Gastrocnemius medialis (tissue), 4 donors: Measurements from ENCODE around the gene ZNF366. TPM values are rescaled to one million over a fixed set of nuclear protein-coding genes. Genes with fewer than 3 reads are reported as not detected.

Experiments used
- ATAC-seq, 2 donors: fragments of 150-250 bp; one replicate each; pipeline ENCODE4 v1.9.1; 2016
- DNase-seq, 2 donors: peaks; one replicate each; pipeline ENCODE4 v3.0.0-alpha.2; 2019
- H3K27ac ChIP-seq, 4 donors: fragments of 200-600 bp; sonication (generic); 1 replicate in 1 of 4; 2 replicates in 3 of 4; pipeline ENCODE4 v1.5.1; 2016 to 2018; ENCODE audit warnings: mild to moderate bottlenecking in 2 of 4, moderate library complexity in 1 of 4
- H3K27me3 ChIP-seq, 3 donors: fragments of 200-600 bp; sonication (generic) in 2 of 3; 1 replicate in 1 of 3; 2 replicates in 2 of 3; pipeline versions ENCODE4 v1.5.1 to v1.6.0; 2016 to 2019; ENCODE audit warnings: mild to moderate bottlenecking in 1 of 3, moderate library complexity in 1 of 3
- H3K36me3 ChIP-seq, 2 donors: fragments of 200-600 bp; sonication (generic) in 1 of 2; one replicate each; pipeline ENCODE4 v1.5.1; 2017 to 2018
- H3K4me1 ChIP-seq, 2 donors: fragments of 200-600 bp; sonication (generic) in 1 of 2; one replicate each; pipeline ENCODE4 v1.5.1; 2016 to 2017; ENCODE audit warnings: mild to moderate bottlenecking in 2 of 2
- H3K4me3 ChIP-seq, 4 donors: fragments of 200-600 bp; sonication (generic) in 3 of 4; 1 replicate in 1 of 4; 2 replicates in 3 of 4; pipeline ENCODE4 v1.5.1; 2016 to 2019; ENCODE audit warnings: mild to moderate bottlenecking in 2 of 4
- H3K9me3 ChIP-seq, 3 donors: fragments of 200-600 bp; sonication (generic) in 2 of 3; 1 replicate in 1 of 3; 2 replicates in 2 of 3; pipeline ENCODE4 v1.5.1; 2016 to 2019
- CTCF ChIP-seq, 5 experiments: fragments of 450-650 bp in 3 of 5; fragments of 200-600 bp in 2 of 5; sonication (generic) in 2 of 5; IDR thresholded peaks in 4 of 5; conservative IDR thresholded peaks in 1 of 5; 1 replicate in 4 of 5; 2 replicates in 1 of 5; pipeline ENCODE4 v1.5.1; 2016 to 2019; ENCODE audit warnings: antibody characterized with exemption in 5 of 5, mild to moderate bottlenecking in 3 of 5, moderate library complexity in 3 of 5
- POLR2A ChIP-seq, 2 donors: fragments of 450-650 bp; IDR thresholded peaks; one replicate each; pipeline ENCODE4 v1.6.1; 2017; ENCODE audit warnings: antibody characterized with exemption in 2 of 2, mild to moderate bottlenecking in 2 of 2, moderate library complexity in 2 of 2
- in situ Hi-C, 4 donors: fragments of 200-750 bp; cut with MboI; loops; one replicate each; pipeline versions ENCODE4 v1.15.0 to v1.8.0; 2017; ENCODE audit warnings: low sequenced_read_pairs in 4 of 4
- intact Hi-C: fragments of 100-400 bp; cut with DNase I; formaldehyde crosslinking; loops from one replicate; pipeline ENCODE4 v1.15.1; 2023; ENCODE audit warnings: low total_unique reads
- total RNA-seq, 4 donors: library from RNA; depleted of rRNA; stranded (reverse); fragments of >200 nt; gene quantifications; one replicate each; pipeline versions ENCODE4 v1.1.0 to v1.2.3, GENCODE V29; 2016

ZNF366 gene
- total RNA-seq, 4 donors from 2014 or later: 2.0 to 5.8 (median 3.0) TPM

DNA sequence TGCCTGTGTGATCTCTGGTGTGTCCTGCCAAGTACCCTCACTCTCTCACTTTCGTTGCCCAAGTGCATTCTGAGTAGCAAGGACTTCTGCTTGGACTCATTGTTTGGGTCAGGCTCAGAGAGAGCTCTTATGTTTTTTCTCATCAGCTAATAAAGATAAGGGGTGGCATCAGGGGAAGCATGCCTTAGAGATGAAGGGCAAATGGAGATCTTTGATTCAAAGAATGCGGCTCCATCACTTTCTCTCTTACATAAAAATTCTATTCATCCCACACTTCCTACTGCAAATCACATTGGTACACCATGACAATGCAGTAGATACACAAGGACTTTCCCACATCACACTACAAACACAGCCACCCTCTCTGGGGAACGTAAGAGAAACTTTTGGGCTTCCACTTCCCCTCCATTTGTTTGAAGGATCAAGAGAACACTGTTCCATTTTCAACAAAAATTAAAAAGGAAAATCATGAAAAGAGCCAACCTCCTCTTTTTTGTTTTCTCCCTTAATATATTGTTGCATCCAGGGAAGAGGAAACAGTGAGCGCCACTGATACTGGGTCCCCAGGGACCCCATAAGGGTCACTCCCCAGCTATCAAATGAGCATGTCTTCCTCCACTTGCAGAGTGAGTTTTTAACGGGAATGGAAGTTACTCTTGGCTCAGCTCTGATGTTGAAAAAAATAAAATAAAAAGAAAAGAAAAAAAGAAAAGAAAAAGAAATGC is 73.0 kb downstream of the ZNF366 start:
- H3K4me1 ChIP-seq: peaks cover 35 to 38% of the 10 kb centered on the region in 2 donors
- TF ChIP-seq CTCF (IDR thresholded peaks at IDR 0.05 in 4 of 5, conservative IDR thresholded peaks at IDR 0.05 in 1 of 5) (no peak), POLR2A (IDR thresholded peaks at IDR 0.05) (no peak)
- H3K27me3 ChIP-seq: no peaks in the 10 kb centered on the region
- ATAC-seq: peak; percentile 33 to 45
- no peaks in the 10 kb centered on the region for H3K9me3 ChIP-seq
- in situ Hi-C loops (no loop called here), intact Hi-C loops (no loop called here)
- no peak for DNase-seq
- H3K4me3 ChIP-seq: peak overlapping the region in 1 of 4 donors; percentile 23
- H3K36me3 ChIP-seq: no peaks in the 10 kb centered on the region
- peak overlapping the region; percentile 63 to 86 (median 76) for H3K27ac ChIP-seq

- no peaks in the 10 kb centered on the region for H3K36me3 ChIP-seq
- ATAC-seq (peak; percentile 76 to 79), DNase-seq (no peak)
- peak overlapping the region in 1 of 4 donors; percentile 23 for H3K4me3 ChIP-seq
- H3K9me3 ChIP-seq: no peaks in the 10 kb centered on the region
- in situ Hi-C loops: no loop called here
- no peaks in the 10 kb centered on the region for H3K27me3 ChIP-seq
- H3K4me1 ChIP-seq: peaks cover 40 to 41% of the 10 kb centered on the region in 2 donors
- no peak for TF ChIP-seq POLR2A (IDR thresholded peaks at IDR 0.05)
- TF ChIP-seq CTCF (IDR thresholded peaks at IDR 0.05 in 4 of 5, conservative IDR thresholded peaks at IDR 0.05 in 1 of 5): no peak
- intact Hi-C loops: no loop called here
- peak overlapping the region; percentile 63 to 86 (median 76) for H3K27ac ChIP-seq
Observed at GRCh38 chr5:72433522-72433921, 73.7 kb downstream of the ZNF366 start.

DNA sequence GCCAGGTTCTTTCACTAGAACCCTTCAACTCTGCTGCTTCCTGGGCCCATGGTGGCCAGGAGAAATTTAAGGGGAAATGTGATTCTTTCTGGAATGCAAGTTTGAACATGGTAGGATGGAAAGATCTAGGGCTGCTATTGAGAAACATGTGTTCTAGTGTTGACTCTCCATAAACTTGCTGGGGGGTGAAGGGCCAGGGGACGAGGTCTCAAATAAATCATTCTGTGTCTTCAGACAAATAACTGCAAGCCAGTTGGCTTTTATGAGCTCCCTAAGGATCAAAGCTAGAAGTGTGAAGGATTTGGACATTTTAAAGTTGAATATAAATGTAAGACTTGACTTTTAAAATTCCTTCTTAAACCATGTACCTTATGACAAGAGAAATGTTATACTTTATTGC is 78.5 kb downstream of the ZNF366 start:
- ATAC-seq: no peak
- H3K4me3 ChIP-seq: no peak overlapping the region
- TF ChIP-seq POLR2A (IDR thresholded peaks at IDR 0.05) (no peak), CTCF (IDR thresholded peaks at IDR 0.05 in 4 of 5, conservative IDR thresholded peaks at IDR 0.05 in 1 of 5) (no peak)
- peak overlapping the region in 3 of 4 donors; percentile 34 to 69 (median 53) for H3K27ac ChIP-seq
- no peaks in the 10 kb centered on the region for H3K36me3 ChIP-seq
- no peaks in the 10 kb centered on the region for H3K9me3 ChIP-seq
- in situ Hi-C loops (no loop called here), intact Hi-C loops (no loop called here)
- DNase-seq: no peak
- H3K27me3 ChIP-seq: no peaks in the 10 kb centered on the region
- peaks cover 34 to 37% of the 10 kb centered on the region in 2 donors for H3K4me1 ChIP-seq

DNA sequence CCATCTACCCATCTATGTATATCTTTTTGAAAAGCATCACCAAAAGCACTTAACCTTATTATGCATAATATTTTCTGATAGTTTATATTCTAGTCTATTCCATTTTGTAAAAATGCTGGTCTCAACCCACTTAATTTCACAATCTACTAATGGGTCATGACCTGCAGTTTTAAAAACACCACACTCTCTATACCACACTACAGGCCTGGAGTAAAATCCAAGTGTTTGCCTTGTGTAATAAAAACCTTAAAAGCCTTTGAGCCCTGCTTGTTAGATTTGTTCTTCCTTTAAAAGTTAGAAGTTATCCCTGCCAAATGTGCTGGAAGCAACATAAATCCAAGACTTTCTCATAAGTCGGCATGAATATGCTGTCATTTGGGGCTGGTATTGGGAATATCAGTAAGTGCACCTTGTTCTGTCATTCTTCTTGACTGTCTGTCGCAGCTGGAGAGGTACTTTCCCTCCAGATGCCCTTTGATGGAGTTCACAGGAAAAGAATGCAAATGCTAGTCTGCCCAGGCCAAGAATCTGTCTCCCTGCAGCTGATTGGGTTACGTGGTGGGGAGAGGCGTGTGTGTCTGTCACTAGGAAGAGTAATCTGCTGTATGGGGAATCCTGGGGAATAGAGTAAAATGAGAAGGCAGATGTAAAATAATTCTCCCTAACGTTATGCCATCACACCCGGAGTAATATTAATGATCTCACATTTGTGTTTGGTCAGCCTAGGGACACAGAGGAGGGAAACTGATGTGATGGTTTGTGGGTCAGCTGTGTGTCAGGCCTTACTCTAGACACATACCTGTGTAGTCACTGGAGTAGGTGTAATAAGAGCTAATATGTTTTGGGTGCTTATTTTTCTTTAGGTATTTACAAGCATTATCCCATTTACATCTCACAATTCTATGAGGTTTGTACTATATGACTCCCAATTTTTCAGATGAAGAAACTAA is 79.4 kb downstream of the ZNF366 start:
- in situ Hi-C loops: no loop called here
- TF ChIP-seq CTCF (IDR thresholded peaks at IDR 0.05 in 4 of 5, conservative IDR thresholded peaks at IDR 0.05 in 1 of 5): no peak
- no peak for TF ChIP-seq POLR2A (IDR thresholded peaks at IDR 0.05)
- Histone ChIP-seq H3K27ac (peak overlapping the region; percentile 19 to 69 (median 44)), H3K4me3 (no peak overlapping the region), H3K36me3 (no peaks in the 10 kb centered on the region), H3K9me3 (no peaks in the 10 kb centered on the region), H3K27me3 (no peaks in the 10 kb centered on the region), H3K4me1 (peaks cover 25 to 28% of the 10 kb centered on the region in 2 donors)
- intact Hi-C loops: no loop called here
- ATAC-seq (peak; percentile 81 to 95), DNase-seq (peak; percentile 18 to 55)
